Upper lobe of right lung (tissue), 1 donor: ENCODE data around the gene HMG20A. TPM values are rescaled to one million over a fixed set of nuclear protein-coding genes. Genes with fewer than 3 reads are reported as not detected.
"Not testable (repeated sequence)": the region's sequence is repeated elsewhere in the genome, so short reads cannot be mapped to it uniquely, and the experiment has no call there.

ENCODE experiments used
- ATAC-seq: fragments of 200-7000 bp; cut with Tn5 transposase; one replicate; pipeline ENCODE4 v1.9.1; 2020; ENCODE audit warnings: mild to moderate bottlenecking, moderate library complexity
- DNase-seq: peaks from one replicate; pipeline ENCODE4 v3.0.0-alpha.2; 2020
- H3K27ac ChIP-seq: fragments of 200-600 bp; one replicate; pipeline ENCODE4 v1.8.0; 2022
- H3K27me3 ChIP-seq: fragments of 200-600 bp; one replicate; pipeline ENCODE4 v1.8.0; 2022; ENCODE audit warnings: mild to moderate bottlenecking
- H3K36me3 ChIP-seq: fragments of 200-600 bp; one replicate; pipeline ENCODE4 v1.8.0; 2022
- H3K4me1 ChIP-seq: fragments of 200-600 bp; one replicate; pipeline ENCODE4 v1.8.0; 2022
- H3K4me3 ChIP-seq: fragments of 200-600 bp; one replicate; pipeline ENCODE4 v1.8.0; 2022; ENCODE audit warnings: mild to moderate bottlenecking
- H3K9me3 ChIP-seq: fragments of 200-600 bp; one replicate; pipeline ENCODE4 v1.8.0; 2022
- intact Hi-C: fragments of 100-400 bp; cut with DNase I; formaldehyde crosslinking; loops from one replicate; pipeline ENCODE4 v1.11.0; 2022
- total RNA-seq: library from RNA; stranded (reverse); fragmentation: NEBNext Ultra II Directional; extraction: Animal tissue kit (Norgen Biotek cat#: 25700); gene quantifications from one replicate; pipeline ENCODE4 v1.2.1, GENCODE V29; 2021
- TF ChIP-seq, protein P1 (sequence below): fragments of 200-600 bp; IDR thresholded peaks from one replicate; pipeline ENCODE4 v1.8.0; 2022; ENCODE audit warnings: antibody characterized with exemption
- donor health status: DM: no; HTN: yes; CAD: no; lungs with severe emphysema.

HMG20A gene
- total RNA-seq, 1 donor from 2014 or later: 41.9 TPM

DNA sequence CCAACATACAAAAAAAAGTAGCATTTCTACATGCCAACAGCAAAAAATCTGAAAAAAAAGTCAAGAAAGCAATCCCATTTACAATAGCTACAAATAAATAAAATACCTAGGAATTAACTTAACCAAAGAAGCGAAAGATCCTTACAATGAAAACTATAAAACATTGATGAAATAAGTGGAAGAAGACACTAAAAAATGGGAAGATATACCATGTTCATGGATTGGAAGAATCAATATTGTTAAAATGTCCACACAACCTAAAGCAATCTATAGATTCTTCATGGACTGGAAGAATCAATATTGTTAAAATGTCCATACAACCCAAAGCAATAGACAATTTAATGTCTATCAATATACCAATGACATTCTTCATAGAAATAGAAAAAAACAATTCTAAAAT lies 21.8 kb upstream of the HMG20A start:
- Histone ChIP-seq H3K27me3 (no peaks in the 10 kb centered on the region), H3K36me3 (no peaks in the 10 kb centered on the region), H3K4me1 (no peaks in the 10 kb centered on the region), H3K9me3 (peaks cover 31% of the 10 kb centered on the region), H3K27ac (no peak overlapping the region), H3K4me3 (no peak overlapping the region)
- TF ChIP-seq, protein P1, sequence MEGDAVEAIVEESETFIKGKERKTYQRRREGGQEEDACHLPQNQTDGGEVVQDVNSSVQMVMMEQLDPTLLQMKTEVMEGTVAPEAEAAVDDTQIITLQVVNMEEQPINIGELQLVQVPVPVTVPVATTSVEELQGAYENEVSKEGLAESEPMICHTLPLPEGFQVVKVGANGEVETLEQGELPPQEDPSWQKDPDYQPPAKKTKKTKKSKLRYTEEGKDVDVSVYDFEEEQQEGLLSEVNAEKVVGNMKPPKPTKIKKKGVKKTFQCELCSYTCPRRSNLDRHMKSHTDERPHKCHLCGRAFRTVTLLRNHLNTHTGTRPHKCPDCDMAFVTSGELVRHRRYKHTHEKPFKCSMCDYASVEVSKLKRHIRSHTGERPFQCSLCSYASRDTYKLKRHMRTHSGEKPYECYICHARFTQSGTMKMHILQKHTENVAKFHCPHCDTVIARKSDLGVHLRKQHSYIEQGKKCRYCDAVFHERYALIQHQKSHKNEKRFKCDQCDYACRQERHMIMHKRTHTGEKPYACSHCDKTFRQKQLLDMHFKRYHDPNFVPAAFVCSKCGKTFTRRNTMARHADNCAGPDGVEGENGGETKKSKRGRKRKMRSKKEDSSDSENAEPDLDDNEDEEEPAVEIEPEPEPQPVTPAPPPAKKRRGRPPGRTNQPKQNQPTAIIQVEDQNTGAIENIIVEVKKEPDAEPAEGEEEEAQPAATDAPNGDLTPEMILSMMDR: no peak
- DNase-seq (no peak), ATAC-seq (no peak)
- intact Hi-C loops: no loop called here

- intact Hi-C loops: no loop called here
- no peak overlapping the region for H3K27ac ChIP-seq
- no peaks in the 10 kb centered on the region for H3K27me3 ChIP-seq
- no peaks in the 10 kb centered on the region for H3K36me3 ChIP-seq
- no peak for ATAC-seq
- H3K4me3 ChIP-seq: no peak overlapping the region
- DNase-seq: no peak
- no peaks in the 10 kb centered on the region for H3K4me1 ChIP-seq
- H3K9me3 ChIP-seq: peaks cover 25% of the 10 kb centered on the region
- TF ChIP-seq, protein P1: no peak
These were observed 20.4 kb upstream of the HMG20A start for GRCh38 chr15:77400258-77400657.

DNA sequence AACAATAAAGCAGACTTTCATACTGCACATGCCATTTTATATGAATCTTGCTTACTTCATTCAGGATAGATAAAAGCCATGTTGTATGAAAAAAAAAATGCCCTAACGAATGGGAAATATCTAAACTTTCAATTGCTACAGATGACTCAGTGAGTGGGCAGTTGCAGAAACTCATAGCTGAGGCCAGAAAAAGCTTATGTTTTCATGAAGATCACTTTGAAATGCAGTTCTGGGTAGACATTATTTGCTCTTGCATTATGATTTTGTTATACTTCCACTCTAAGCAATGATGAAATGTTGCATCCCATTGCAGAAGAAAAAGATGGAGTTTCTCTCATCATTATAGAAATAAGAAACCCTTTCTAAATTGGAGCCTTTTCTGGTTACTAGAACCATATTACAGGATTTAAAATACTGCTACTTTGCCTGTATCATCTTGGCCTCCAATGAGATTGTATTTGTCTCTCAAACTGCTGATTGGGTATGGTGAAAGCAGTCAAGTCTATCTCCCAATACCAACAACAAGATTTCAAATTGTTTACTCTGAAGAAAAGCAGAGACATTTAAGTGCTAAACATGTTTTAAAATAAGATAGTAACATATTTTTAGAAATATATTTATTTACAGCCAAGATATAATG lies 17.8 kb upstream of the HMG20A start:
- H3K36me3 ChIP-seq: no peaks in the 10 kb centered on the region
- no peak for ATAC-seq
- H3K27me3 ChIP-seq: no peaks in the 10 kb centered on the region
- TF ChIP-seq, protein P1: no peak
- no peak overlapping the region for H3K4me3 ChIP-seq
- H3K27ac ChIP-seq: no peak overlapping the region
- no peak for DNase-seq
- H3K9me3 ChIP-seq: peaks cover 12% of the 10 kb centered on the region
- no peaks in the 10 kb centered on the region for H3K4me1 ChIP-seq
- intact Hi-C loops: no loop called here

DNA sequence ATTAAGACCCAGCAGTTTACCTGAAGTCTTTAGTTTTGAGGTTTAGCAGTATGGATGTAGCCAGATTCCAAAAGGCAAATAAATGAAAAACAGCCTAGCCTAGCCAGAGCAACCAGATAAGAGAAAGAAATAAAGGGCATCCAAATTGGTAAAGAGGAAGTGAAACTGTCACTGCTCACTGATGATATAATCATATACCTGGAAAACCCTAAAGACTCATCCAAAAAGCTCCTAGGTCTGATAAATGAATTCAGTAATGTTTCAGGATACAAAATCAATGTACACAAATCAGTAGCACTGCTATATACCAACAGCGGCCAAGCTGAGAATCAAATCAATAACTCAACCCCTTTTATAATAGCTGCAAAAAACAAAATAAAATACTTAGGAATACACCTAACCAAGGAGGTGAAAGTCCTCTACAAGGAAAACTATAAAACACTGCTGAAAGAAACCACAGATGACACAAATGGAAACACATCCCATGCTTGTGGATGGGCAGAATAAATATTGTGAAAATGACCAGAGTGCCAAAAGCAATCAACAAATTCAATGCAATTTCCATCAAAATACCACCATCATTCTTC lies 14.4 kb upstream of the HMG20A start:
- ATAC-seq, H3K36me3 ChIP-seq, DNase-seq, H3K27me3 ChIP-seq, intact Hi-C loops, H3K27ac ChIP-seq, H3K9me3 ChIP-seq, H3K4me3 ChIP-seq: not testable (repeated sequence)
- H3K4me1 ChIP-seq: peaks cover 24% of the 10 kb centered on the region

GRCh38 chr15:77406846-77407245 lies 13.8 kb upstream of the HMG20A start:
- TF ChIP-seq, protein P1: no peak
- no peaks in the 10 kb centered on the region for H3K36me3 ChIP-seq
- H3K4me3 ChIP-seq: no peak overlapping the region
- no peaks in the 10 kb centered on the region for H3K27me3 ChIP-seq
- H3K4me1 ChIP-seq: peaks cover 24% of the 10 kb centered on the region
- H3K27ac ChIP-seq: no peak overlapping the region
- intact Hi-C loops: no loop called here
- no peaks in the 10 kb centered on the region for H3K9me3 ChIP-seq
- ATAC-seq (no peak), DNase-seq (no peak)

- peak; percentile 72 for ATAC-seq
- TF ChIP-seq, protein P1: no peak
- H3K4me3 ChIP-seq: no peak overlapping the region
- no peaks in the 10 kb centered on the region for H3K36me3 ChIP-seq
- H3K4me1 ChIP-seq: peaks cover 40% of the 10 kb centered on the region
- H3K27me3 ChIP-seq: no peaks in the 10 kb centered on the region
- no peaks in the 10 kb centered on the region for H3K9me3 ChIP-seq
- H3K27ac ChIP-seq: no peak overlapping the region
- no peak for DNase-seq
- intact Hi-C loops: no loop called here
These were observed 11.2 kb upstream of the HMG20A start for GRCh38 chr15:77409259-77410156.

- DNase-seq, ATAC-seq, H3K27me3 ChIP-seq, H3K4me3 ChIP-seq, H3K9me3 ChIP-seq, H3K27ac ChIP-seq, H3K36me3 ChIP-seq, intact Hi-C loops: not testable (repeated sequence)
- peaks cover 46% of the 10 kb centered on the region for H3K4me1 ChIP-seq
These were observed 10.6 kb upstream of the HMG20A start for GRCh38 chr15:77410157-77410500.
